HG03060 (cell line): ENCODE data around the gene GRHL3.

ENCODE experiments used
- ATAC-seq: cut with Tn5 transposase; IDR thresholded peaks from one replicate; pipeline ENCODE4 v1.9.1; 2021; ENCODE audit warnings: low read depth, moderate number of reproducible peaks; ENCODE audit not compliant: unreplicated experiment

The GRHL3 gene

DNA sequence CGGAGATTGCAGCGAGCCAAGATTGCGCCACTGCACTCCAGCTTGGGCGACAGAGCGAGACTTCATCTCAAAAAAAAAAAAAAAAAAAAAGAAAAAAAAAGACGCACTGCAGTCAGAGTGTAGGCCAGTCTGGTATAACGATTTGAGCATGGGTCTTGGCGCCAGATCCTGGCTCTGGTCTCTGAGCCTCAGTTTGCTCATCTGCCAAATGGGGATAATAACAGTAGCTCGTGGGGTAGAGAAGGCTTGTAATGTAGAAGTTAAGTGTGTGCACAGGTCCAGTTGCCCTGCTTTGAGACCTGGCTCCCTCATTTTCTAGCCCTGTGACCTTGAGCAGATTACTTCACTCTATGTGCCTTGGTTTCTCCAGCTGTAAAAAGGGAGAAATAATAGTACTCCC, 26.3 kb upstream of the GRHL3 start:
- ATAC-seq: no peak

DNA sequence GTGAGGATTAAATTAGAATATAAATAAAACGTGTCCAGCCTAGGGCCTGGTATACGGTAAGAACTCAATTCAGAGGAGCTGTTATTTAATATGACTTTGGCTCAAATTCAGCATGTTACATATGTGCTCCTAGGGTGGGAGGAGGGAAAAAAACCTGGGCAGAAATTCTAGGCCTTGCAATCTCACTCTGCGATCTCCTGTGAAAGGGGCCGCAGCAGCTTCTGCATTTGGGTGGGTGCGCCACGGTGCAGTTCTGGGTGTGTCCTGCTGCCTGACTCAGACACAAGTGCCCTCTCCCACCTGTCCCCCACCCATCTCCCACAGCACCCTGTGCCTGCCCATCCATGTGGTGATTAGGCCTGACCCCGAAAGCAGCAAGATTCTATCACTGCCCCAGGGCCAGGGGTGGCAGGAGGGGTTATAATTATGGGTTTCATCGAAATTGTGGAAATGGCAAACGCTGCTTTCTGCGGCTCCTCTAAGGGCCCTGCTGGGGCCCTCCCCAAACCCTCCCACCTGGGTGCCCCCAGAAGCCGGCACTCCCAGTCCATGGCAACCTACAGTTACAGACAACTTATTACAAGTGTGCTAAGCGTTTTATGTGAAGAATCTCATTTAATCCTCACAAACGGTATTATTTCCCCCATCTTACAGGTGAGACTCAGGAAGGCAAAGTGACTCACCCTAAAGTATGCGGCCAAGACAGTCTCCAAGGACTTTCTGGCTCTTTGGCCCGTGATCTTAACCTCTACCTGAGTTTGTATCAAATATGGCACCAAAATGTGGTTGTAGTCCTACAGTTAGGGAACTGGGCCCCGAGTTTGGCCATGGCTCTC, 25.5 kb upstream of the GRHL3 start:
- no peak for ATAC-seq

DNA sequence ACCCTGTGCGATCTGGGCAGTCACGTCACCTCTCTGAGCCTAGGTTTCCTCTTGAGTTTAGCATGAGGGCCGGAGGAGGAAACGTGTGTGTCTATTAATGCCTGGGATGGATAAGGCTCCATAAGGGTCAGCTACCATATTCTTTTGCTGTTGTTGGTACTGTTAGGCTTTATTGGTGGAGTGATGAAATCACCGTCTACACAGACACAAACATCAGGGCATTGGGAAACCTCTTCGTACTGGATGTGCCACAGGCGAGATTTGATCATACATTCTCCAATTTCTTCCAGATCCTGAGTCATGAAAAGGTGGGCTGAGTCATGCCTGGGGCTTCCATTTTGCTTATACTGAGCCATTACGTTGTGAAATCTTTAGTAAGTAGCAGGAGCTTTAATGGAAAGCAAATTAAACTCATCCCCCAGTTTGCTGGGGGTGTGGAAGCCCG, 24.9 kb upstream of the GRHL3 start:
- no peak for ATAC-seq

DNA sequence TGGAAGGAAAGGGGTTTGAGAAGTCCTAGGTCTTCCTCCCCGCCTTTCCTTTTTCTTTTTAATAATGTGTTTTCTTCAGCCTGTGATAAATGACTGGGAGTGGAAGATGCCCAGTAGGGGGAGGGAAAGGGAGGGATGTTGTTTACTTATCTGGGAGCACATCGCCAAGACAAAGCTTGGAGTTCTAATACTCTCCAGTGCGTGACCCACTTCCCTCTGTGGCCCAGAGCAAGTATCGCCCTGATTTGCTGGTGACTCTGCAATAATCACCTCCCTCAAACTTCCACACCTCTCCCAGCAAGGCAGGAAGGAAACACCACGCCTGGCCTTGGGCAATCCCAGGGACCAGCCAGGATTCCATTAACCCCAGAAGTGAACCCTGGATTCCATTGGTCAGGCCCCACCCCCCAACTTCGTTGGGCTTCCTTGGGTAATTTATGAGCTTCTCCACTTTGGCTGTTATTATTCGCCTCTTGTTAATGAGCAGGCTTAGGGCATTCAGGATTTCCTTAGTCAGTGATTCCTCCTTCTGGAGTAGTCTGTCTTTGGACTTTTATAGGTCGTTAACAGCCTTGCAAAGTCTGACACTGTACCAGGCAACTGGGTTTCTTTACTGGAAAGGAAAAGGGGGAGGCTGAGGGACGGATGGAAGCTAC, 24.3 kb upstream of the GRHL3 start:
- ATAC-seq: no peak

DNA sequence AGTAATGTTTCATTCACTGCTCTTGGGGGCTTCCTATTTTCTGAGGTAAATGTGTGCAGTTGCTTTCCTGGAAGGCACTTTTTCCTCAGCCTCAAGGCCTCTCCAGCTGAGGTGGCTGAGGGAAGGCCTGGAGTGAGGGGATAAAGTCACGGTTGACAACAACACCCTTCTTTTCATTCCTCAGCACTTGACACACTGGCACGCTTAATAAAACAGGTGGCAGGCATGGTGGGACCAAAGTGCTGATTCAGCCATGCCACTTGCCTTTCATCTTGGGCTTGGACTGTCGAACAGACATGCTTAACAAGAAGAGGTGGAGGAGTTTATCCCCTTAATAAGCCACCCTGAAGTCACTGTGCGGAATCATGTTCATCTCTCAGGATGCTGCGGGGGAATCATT, 23.6 kb upstream of the GRHL3 start:
- ATAC-seq: no peak

DNA sequence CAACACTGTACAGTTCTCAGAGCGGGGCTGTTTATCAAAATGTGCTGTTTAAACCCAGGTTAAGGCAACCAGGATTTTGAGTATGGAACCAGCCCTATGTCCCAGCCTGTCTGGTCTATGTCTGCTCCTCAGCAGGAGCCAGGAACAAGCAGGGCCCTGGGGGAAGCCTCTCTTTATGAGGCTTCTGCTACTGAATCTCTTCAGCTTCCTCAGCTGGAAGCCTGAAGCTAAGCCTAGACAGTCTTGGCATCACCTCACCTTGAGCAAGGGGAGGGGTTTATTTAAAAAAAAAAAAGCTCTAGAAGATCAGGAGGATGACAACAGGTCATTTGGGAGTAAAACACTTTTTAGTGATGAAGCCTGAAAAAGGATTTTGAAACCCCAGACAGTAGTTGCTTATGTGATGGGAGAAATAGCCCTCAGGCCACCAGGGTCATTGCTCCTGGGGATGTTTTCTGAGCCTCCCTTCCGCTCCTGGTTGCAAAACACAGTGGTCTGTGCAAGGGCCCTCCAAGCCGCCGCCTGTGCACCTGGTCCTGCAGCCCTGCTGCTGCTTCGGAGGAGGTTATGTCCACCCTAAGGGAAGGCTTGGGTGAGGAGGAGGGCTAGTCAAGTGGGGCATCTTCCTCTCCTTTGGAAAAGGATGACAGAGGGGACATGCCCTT, 21.8 kb upstream of the GRHL3 start:
- no peak for ATAC-seq

DNA sequence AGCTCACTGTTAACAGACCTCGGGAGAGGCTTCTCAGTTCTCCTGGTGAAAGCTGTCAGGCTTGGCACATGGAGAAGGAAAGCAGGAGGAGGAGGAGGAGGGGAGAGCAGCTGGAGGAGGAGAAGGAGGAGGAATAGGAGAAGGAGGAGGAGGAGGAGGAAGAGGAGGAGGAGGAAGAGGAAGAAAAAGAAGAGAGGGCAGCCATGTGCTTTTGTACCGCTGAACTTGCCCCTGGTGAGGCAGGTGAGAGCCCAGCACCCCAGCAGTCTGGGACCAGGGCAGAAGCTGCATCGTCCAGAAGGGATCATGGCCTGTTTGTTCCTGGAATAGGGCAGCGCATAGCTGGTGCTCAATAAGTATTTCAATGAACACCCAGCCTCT, 21.3 kb upstream of the GRHL3 start:
- no peak for ATAC-seq

DNA sequence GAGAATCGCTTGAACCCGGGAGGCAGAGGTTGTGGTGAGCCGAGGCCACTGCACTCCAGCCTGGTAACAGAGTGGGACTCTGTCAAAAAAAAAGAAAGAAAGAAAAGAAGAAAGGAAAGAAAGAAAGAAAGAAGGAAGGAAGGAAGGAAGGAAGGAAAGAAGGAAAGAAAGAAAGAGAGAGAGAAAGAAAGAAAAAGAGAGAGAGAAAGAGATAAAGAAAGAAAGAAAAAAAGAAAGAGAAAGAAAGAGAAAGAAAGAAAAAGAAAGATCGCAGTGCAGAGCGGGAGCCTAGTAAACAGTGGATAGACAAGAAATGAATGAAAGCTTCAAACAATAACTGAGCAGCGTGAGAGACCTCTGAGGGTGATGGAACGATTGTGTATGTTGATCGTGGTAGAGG, 20.6 kb upstream of the GRHL3 start:
- ATAC-seq: no peak

DNA sequence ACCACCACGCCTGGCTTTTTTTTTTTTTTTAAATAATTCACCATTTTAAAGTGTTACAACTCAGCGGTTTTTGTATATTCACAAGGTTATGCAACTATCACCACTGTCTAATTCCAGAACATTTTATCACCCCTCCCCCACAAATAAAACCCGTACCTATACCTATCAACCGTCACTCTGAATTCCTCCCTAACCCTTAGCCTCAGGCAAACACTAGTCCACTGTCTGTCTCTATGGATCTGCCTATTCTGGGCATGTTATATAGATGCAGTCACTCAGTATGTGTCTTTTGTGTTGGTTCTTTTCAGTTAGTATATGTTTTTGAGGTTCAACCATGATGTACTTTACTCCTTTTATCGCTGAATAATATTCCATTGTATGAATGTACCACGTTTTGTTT, 19.3 kb upstream of the GRHL3 start:
- no peak for ATAC-seq

DNA sequence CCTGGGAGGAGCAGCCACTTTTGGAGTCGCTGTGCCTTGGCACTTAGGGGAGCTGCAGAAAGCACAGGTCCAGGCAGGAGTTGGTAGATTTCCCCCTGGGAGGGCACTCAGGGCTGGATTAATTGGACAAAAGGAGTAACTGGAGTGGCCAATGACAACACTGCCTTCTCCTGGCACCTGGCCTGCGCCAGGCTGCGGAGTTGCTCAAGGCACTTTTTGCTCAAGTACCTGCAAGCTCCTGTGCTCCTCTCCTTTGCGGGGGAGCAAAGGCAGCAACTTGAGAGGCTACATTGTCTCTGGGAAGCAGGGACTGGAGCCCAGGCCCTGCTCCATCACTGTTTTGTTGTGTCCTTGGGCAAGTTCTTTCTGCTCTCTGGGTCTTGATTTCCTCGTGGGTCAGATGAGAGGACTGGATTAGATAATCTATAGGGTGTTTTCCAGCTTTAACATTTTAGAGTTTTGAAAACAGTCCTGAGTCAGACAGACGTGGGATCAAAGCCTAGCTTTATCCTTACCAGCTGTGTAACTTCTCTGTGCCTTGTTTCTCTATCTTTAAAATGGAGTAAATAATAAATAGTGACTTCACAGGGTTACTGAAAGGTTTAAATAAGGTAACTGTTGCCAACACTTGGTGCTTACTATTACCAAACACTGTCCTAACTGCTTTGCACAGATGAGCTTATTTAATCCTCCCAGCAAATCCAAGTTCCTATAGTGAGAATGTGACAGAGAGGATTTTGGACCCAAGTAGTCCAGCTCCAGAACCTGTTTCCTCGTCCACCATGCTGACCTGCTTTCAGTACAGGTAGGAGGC, 18.0 kb upstream of the GRHL3 start:
- ATAC-seq: no peak

DNA sequence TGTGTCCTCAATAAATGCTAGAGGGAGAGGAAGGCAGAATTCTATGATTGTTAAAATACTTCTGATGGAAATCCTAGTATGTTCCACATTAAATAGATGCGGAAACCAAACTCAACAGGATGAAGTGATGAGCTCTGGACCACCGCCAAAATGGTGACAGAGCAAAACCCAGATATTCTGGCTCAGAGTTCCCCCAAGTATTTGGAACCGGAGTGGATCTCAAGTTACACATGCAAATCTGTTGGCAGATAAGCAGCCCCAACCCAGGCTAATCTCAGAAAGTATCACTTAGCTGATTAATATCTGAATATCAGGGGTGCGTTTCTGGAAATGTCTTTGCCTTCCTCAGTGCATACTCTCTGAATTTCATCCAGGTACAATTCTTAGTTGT, 17.4 kb upstream of the GRHL3 start:
- ATAC-seq: no peak

DNA sequence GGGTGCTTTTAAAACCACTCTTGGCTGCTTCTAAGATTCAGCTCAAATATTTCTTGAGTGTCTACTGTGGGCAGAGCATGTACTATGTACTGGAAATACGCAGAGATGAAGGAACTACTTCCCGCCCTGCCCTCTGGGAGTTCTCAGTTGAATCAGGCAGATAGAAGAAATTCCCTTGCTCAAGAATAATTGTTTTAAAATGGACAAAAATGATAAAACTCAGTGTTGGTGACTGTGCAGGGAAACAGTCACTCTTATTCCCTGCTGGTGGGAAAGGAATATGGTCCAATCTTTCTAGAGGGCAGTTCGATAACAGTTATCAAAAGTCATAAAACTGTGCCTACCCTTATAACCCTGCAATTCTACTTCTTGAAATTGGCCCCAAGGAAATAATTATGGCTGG, 16.9 kb upstream of the GRHL3 start:
- no peak for ATAC-seq

DNA sequence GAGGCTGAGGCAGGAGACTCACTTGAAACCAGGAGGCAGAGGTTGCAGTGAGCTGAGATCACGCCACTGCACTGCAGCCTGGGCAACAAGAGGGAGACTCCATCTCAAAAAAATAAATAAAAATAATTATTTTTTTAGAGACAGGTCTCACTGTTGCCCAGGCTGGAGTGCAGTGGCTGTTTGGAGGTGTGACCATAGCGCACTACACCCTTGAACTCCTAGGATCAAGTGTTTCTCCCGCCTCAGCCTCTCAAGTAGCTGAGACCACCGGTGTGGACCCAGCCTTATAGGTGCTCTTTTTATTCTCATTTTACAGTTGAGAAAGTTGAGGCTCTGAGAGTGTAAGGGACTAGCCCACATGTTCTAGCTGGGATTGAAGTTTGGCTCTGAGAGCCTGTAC, 15.6 kb upstream of the GRHL3 start:
- no peak for ATAC-seq

DNA sequence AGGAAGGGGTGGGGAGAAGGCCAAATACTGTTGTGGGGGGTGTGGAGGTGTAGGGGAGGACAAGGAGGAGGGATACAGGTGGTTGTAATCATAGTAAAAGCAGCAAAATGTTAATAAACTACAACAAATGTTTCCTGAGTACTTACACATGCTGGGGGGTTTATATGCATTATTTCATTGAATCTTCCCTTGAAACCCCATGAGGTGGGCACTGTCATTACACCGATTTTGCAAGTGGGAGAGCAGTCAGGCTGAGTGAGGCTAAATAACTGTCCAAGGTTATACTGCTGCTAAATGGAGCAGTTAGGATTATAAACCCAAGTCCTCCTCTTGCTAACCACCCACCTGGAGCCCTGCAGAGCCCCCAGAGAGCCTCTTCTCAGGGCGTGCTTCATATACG, 14.4 kb upstream of the GRHL3 start:
- ATAC-seq: no peak

DNA sequence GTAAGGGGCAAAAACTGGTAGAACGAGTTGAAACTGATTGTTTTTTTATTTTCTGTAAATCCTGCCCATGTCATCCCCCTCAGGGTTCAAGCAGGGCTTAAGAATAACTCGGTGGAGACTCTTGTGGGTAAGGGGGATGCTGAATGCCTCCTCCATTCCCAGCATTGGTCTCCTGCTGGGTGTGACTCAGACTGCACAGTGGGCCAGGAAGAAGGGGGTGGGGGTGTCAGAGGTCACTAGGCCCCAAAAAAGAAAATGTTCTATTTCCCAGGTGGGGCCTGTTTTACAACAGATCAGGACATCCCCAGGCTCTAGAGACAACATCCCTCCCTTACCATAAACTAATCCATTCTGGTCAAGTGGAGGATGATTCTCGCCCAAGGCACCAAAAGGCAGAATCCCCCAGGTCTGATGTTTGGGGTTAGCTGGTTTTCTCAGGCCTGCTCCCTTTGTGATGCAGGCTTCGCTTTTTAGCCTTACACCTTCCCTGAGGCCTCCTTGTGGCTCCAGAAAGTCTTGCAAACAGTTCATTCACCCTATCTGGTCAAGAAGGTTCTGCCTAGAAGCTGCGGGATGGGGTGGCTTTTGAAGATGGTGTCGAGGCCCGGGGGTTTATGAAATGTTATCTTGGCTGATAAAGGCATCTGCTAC, 10.7 kb upstream of the GRHL3 start:
- ATAC-seq: no peak

DNA sequence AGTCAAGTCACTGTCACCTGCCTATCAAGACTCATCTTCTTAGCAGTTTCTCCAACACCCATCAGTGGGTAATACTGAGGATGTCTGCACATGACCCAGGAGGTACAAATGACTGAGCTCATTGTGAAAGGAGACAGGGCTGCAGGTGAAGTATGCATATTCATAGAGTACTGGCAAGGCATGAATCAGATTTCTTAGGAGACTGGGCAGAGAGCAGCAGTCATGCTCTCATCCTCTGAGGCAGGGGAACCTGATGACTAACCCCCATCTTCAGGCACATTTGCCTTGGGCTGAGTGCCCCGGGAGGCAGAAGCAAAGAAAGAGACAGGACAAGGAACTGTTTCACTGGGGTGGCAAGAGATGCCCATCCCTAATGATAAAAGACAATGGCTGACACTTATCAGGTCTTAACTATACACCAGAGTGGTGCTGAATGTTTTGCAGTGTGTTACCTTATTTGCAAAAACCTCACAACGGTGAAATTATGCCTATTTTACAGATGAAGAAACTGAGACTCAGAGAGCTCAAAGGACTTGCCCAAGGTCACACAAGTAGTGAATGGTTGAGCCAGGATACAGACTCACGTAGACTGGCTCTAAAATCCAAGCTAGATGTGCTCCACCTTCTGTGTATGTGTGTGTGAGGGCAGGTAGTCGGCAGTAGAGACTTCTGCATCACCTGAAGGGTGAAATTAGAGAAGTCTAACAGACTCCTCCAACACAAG, 9.2 kb upstream of the GRHL3 start:
- no peak for ATAC-seq

DNA sequence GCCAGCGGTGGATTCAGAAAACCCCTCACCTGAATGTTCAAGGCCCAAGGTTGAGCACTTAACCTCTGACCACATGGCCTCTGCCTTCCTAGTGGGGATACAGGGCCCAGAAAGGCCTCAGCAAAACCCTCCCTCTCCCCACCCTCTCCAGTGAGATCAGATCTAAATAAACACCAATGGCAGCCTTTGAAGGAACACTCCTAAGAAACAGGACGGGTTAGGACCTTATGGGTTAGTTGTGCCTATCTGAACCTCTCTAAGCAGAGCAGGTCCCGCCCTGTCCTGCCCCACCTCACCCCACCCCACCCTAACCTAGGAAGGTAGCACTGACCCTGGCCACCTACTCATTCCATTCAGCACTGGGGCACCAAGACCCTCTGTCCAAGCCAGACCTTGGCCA, 7.9 kb upstream of the GRHL3 start:
- no peak for ATAC-seq

DNA sequence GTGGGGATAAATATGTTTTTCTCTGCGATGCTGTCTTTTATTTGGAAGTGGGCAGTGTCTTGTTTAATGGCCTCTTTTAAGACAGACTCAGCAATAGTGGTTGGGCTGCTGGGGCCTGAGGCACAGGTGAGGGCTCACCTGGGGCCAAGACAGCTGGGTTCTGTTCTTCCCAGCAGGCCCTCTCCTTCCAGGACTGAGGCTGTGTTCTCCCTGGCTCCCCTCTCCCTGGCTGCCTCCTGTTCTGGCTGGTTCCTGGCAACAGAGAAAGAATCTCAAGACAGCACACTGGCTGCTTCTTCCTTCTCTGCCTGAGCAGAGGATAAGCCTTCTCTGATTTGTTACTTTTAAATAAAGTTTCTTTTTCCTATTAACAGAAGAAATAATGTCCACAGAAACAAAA, 7.4 kb upstream of the GRHL3 start:
- no peak for ATAC-seq

DNA sequence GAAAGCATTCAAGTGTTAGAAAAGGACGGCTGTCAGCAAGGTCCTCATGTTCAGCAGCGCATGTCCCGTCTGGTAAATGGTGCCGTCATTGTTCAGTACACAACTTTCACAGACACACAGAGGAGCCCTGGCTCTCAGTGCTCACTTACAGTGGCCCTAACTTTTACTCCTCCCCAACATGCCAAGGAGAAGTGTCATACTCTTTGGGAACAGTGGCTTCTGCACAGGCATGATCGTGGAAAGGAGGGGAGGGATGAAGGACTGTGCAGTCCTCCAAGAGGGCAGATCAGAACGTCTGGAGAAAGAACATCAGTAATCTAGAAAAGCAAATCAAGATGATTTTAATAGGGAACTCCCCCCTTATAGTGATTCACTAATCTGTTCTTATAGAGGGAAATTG, 3.8 kb upstream of the GRHL3 start:
- ATAC-seq: no peak

DNA sequence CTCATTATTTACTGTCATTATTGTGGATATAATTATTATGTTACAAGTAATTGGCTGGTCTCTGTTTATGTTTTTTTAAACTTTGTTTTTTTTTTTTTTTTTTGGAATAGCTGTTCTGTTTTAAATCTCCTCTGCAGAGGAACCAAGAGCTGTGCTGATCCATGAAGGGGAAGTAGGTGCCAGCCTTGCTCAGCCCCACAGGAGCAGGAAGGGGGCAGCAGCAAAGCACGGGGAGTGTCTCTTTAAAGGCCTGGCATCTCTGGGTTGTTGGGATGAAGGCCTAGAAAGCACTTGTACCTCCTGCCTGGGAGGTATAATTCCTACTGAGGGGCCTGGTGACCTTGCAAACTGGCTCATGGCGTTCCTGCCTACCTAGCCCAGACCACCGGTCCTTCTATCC, 2.5 kb upstream of the GRHL3 start:
- ATAC-seq: no peak
